ENCODE data around the gene C16orf78. TPM values are rescaled to one million over a fixed set of nuclear protein-coding genes. Genes with fewer than 3 reads are reported as not detected.

Gene C16orf78
- total RNA-seq, 2 experiments from 2014 or later, result not detected

GRCh38 chr16:49342336-49343265, 31.0 kb upstream of the C16orf78 start:
- Mint-ChIP-seq H3K4me1 (no peaks in the 10 kb centered on the region), H3K4me3 (no peak overlapping the region), H3K27me3 (no peaks in the 10 kb centered on the region), H3K36me3 (no peaks in the 10 kb centered on the region), H3K27ac (no peak overlapping the region), H3K9me3 (ENCODE audit: low read depth) (no peaks in the 10 kb centered on the region)
- DNase-seq, result no peak
- ATAC-seq, result no peak
- CTCF ChIA-PET, result no interaction called here

GRCh38 chr16:49343291-49343690, 30.3 kb upstream of the C16orf78 start:
- Mint-ChIP-seq H3K4me1 (no peaks in the 10 kb centered on the region), H3K27me3 (no peaks in the 10 kb centered on the region), H3K4me3 (no peak overlapping the region), H3K27ac (no peak overlapping the region), H3K9me3 (ENCODE audit: low read depth) (no peaks in the 10 kb centered on the region), H3K36me3 (no peaks in the 10 kb centered on the region)
- no peak for DNase-seq
- no peak for ATAC-seq
- CTCF ChIA-PET, result no interaction called here

- Mint-ChIP-seq H3K36me3 (no peaks in the 10 kb centered on the region), H3K4me3 (no peak overlapping the region), H3K27me3 (no peaks in the 10 kb centered on the region), H3K9me3 (ENCODE audit: low read depth) (no peaks in the 10 kb centered on the region), H3K27ac (no peak overlapping the region), H3K4me1 (no peaks in the 10 kb centered on the region)
- ATAC-seq, result no peak
- DNase-seq, result no peak
- CTCF ChIA-PET, result no interaction called here
Measured at GRCh38 chr16:49344401-49344800, 29.2 kb upstream of the C16orf78 start.

- H3K4me3 Mint-ChIP-seq, result no peak overlapping the region
- H3K27ac Mint-ChIP-seq, result no peak overlapping the region
- DNase-seq, result no peak
- no peaks in the 10 kb centered on the region for H3K9me3 Mint-ChIP-seq (ENCODE audit: low read depth)
- no peaks in the 10 kb centered on the region for H3K36me3 Mint-ChIP-seq
- CTCF ChIA-PET, result no interaction called here
- ATAC-seq, result no peak
- no peaks in the 10 kb centered on the region for H3K4me1 Mint-ChIP-seq
- no peaks in the 10 kb centered on the region for H3K27me3 Mint-ChIP-seq
Measured at GRCh38 chr16:49345829-49346228, 27.8 kb upstream of the C16orf78 start.

- Mint-ChIP-seq H3K4me3 (no peak overlapping the region), H3K9me3 (ENCODE audit: low read depth) (no peaks in the 10 kb centered on the region), H3K4me1 (no peaks in the 10 kb centered on the region), H3K27ac (no peak overlapping the region), H3K27me3 (no peaks in the 10 kb centered on the region), H3K36me3 (no peaks in the 10 kb centered on the region)
- no peak for DNase-seq
- ATAC-seq, result no peak
- CTCF ChIA-PET, result no interaction called here
Measured at GRCh38 chr16:49346459-49346858, 27.1 kb upstream of the C16orf78 start.

- H3K27me3 Mint-ChIP-seq, result no peaks in the 10 kb centered on the region
- no peaks in the 10 kb centered on the region for H3K36me3 Mint-ChIP-seq
- H3K4me3 Mint-ChIP-seq, result no peak overlapping the region
- DNase-seq, result no peak
- ATAC-seq, result no peak
- no peaks in the 10 kb centered on the region for H3K4me1 Mint-ChIP-seq
- H3K9me3 Mint-ChIP-seq (ENCODE audit: low read depth), result no peaks in the 10 kb centered on the region
- no peak overlapping the region for H3K27ac Mint-ChIP-seq
- CTCF ChIA-PET, result no interaction called here
Measured at GRCh38 chr16:49347476-49347875, 26.1 kb upstream of the C16orf78 start.

- Mint-ChIP-seq H3K27ac (no peak overlapping the region), H3K4me1 (no peaks in the 10 kb centered on the region), H3K9me3 (ENCODE audit: low read depth) (no peaks in the 10 kb centered on the region), H3K27me3 (no peaks in the 10 kb centered on the region), H3K36me3 (no peaks in the 10 kb centered on the region), H3K4me3 (no peak overlapping the region)
- no peak for ATAC-seq
- CTCF ChIA-PET, result no interaction called here
- no peak for DNase-seq
Measured at GRCh38 chr16:49348408-49349176, 25.0 kb upstream of the C16orf78 start.

- H3K4me3 Mint-ChIP-seq, result no peak overlapping the region
- no peak overlapping the region for H3K27ac Mint-ChIP-seq
- no peak for DNase-seq
- H3K9me3 Mint-ChIP-seq (ENCODE audit: low read depth), result no peaks in the 10 kb centered on the region
- no peaks in the 10 kb centered on the region for H3K36me3 Mint-ChIP-seq
- CTCF ChIA-PET, result interaction anchor here (0.6 to 0.9 kb wide), 2 partner anchors 662 to 935 kb away, joined by 3 to 4 read pairs; no protein-coding TSS in a partner anchor
- ATAC-seq, result no peak
- no peaks in the 10 kb centered on the region for H3K27me3 Mint-ChIP-seq
- no peaks in the 10 kb centered on the region for H3K4me1 Mint-ChIP-seq
Measured at GRCh38 chr16:49349446-49350168, 24.0 kb upstream of the C16orf78 start.

- Mint-ChIP-seq H3K27ac (no peak overlapping the region), H3K36me3 (no peaks in the 10 kb centered on the region), H3K9me3 (ENCODE audit: low read depth) (no peaks in the 10 kb centered on the region), H3K27me3 (no peaks in the 10 kb centered on the region), H3K4me3 (no peak overlapping the region), H3K4me1 (no peaks in the 10 kb centered on the region)
- DNase-seq (peak; percentile 53), ATAC-seq (no peak)
- CTCF ChIA-PET, result no interaction called here
Measured at GRCh38 chr16:49350265-49351095, 23.1 kb upstream of the C16orf78 start.

GRCh38 chr16:49351096-49351487, 22.5 kb upstream of the C16orf78 start:
- H3K27ac Mint-ChIP-seq, result no peak overlapping the region
- no peaks in the 10 kb centered on the region for H3K9me3 Mint-ChIP-seq (ENCODE audit: low read depth)
- no peak for DNase-seq
- no peaks in the 10 kb centered on the region for H3K36me3 Mint-ChIP-seq
- no peaks in the 10 kb centered on the region for H3K27me3 Mint-ChIP-seq
- no peak overlapping the region for H3K4me3 Mint-ChIP-seq
- no peaks in the 10 kb centered on the region for H3K4me1 Mint-ChIP-seq
- CTCF ChIA-PET, result no interaction called here
- ATAC-seq, result no peak

GRCh38 chr16:49352892-49353291, 20.7 kb upstream of the C16orf78 start:
- Mint-ChIP-seq H3K4me3 (no peak overlapping the region), H3K4me1 (no peaks in the 10 kb centered on the region), H3K27me3 (no peaks in the 10 kb centered on the region), H3K27ac (no peak overlapping the region), H3K36me3 (no peaks in the 10 kb centered on the region), H3K9me3 (ENCODE audit: low read depth) (no peaks in the 10 kb centered on the region)
- ATAC-seq (no peak), DNase-seq (no peak)
- CTCF ChIA-PET, result interaction anchor here (0.9 to 1.1 kb wide), 2 partner anchors 10 to 665 kb away, joined by 3 read pairs; no protein-coding TSS in a partner anchor

GRCh38 chr16:49353680-49354079, 19.9 kb upstream of the C16orf78 start:
- no peak overlapping the region for H3K27ac Mint-ChIP-seq
- CTCF ChIA-PET, result interaction anchor here (1.1 kb wide), 1 partner anchor 10 kb away, joined by 3 read pairs; no protein-coding TSS in a partner anchor
- no peak for ATAC-seq
- DNase-seq, result no peak
- no peaks in the 10 kb centered on the region for H3K27me3 Mint-ChIP-seq
- H3K36me3 Mint-ChIP-seq, result no peaks in the 10 kb centered on the region
- no peaks in the 10 kb centered on the region for H3K4me1 Mint-ChIP-seq
- no peaks in the 10 kb centered on the region for H3K9me3 Mint-ChIP-seq (ENCODE audit: low read depth)
- H3K4me3 Mint-ChIP-seq, result no peak overlapping the region

- Mint-ChIP-seq H3K27me3 (no peaks in the 10 kb centered on the region), H3K4me1 (no peaks in the 10 kb centered on the region), H3K4me3 (no peak overlapping the region), H3K9me3 (ENCODE audit: low read depth) (no peaks in the 10 kb centered on the region), H3K36me3 (no peaks in the 10 kb centered on the region), H3K27ac (no peak overlapping the region)
- CTCF ChIA-PET, result no interaction called here
- ATAC-seq (no peak), DNase-seq (no peak)
Measured at GRCh38 chr16:49354101-49354500, 19.5 kb upstream of the C16orf78 start.

Measured in activated CD8-positive, alpha-beta memory T cell treated with anti-CD3 and anti-CD28 coated beads, Interleukin-2, amount 10 ng/mL, durations not matched to agents 7 days and 5 days (primary cell).